ENCODE measurements around the gene TUBGCP6. TPM values are rescaled to one million over a fixed set of nuclear protein-coding genes. Genes with fewer than 3 reads are reported as not detected.

The TUBGCP6 gene
- total and polyA plus RNA-seq, 2 experiments from 2014 or later = 18.6 to 47.1 TPM

- peaks cover 4% of the 10 kb centered on the region; the same call in 1 of the 3 replicates for H3K36me3 Mint-ChIP-seq (ENCODE audit: low read depth)
- Histone ChIP-seq H3K4me2 (no peak overlapping the region), H3K79me2 (replicated peaks; ENCODE audit: insufficient read depth) (peaks cover 44% of the 10 kb centered on the region), H4K20me1 (replicated peaks; ENCODE audit: insufficient read depth) (peaks cover 16% of the 10 kb centered on the region; the same call in 1 of the 2 replicates), H3K4me1 (ENCODE audit: insufficient read depth) (peaks cover 10% of the 10 kb centered on the region), H2AFZ (no peak overlapping the region), H3K27ac (ENCODE audit: low read depth) (no peak overlapping the region), H3F3A (replicated peaks; ENCODE audit: low read depth) (0 out of 2 replicates have a peak, but pooled peaks cover 2% of the 10 kb centered on the region), H3K27me3 (ENCODE audit: insufficient read depth) (0 out of 2 replicates have a peak, but pooled peaks cover 4% of the 10 kb centered on the region), H3K9me2 (ENCODE audit: insufficient read depth) (no peaks in the 10 kb centered on the region), H3K36me3 (ENCODE audit: insufficient read depth) (no peaks in the 10 kb centered on the region), H3K4me3 (no peak overlapping the region)
- ATAC-seq (no peak), DNase-seq (ENCODE audit: low spot score) (no peak)
- H3K4me3 Mint-ChIP-seq = no peak overlapping the region
- H3K27ac Mint-ChIP-seq = no peak overlapping the region
- no peaks in the 10 kb centered on the region for H3K9me3 Mint-ChIP-seq
- peaks cover 17% of the 10 kb centered on the region for H3K4me1 Mint-ChIP-seq
- H3K27me3 Mint-ChIP-seq (ENCODE audit: insufficient read depth, low read depth, poor library complexity) = peaks cover 15% of the 10 kb centered on the region
- TF ChIP-seq NANOG (IDR thresholded peaks at IDR 0.05; ENCODE audit: borderline replicate concordance) (no peak), JUNB (IDR thresholded peaks at IDR 0.05; ENCODE audit: unreplicated experiment) (no peak), ZNF114 (CRISPR knock-in tag; IDR thresholded peaks at IDR 0.05) (no peak), POLR2AphosphoS5 (IDR thresholded peaks at IDR 0.05; ENCODE audit: low read depth) (no peak), ZNF331 (CRISPR knock-in tag; IDR thresholded peaks at IDR 0.05; ENCODE audit: low read depth) (no peak), CREB1 (CRISPR knock-in tag; IDR thresholded peaks at IDR 0.05; ENCODE audit: low read depth) (no peak), CTCF (conservative IDR thresholded peaks at IDR 0.05; ENCODE audit: low read depth in 2 of 2) (no peak), EZH2 (IDR thresholded peaks at IDR 0.05; ENCODE audit: low read depth, unreplicated experiment) (no peak), EZH2phosphoT487 (IDR thresholded peaks at IDR 0.05; ENCODE audit: unreplicated experiment) (no peak), REST (IDR thresholded peaks at IDR 0.05; ENCODE audit: unreplicated experiment) (no peak), STAT1 (IDR thresholded peaks at IDR 0.05; ENCODE audit: unreplicated experiment) (no peak), ZNF462 (CRISPR knock-in tag; IDR thresholded peaks at IDR 0.05) (no peak), ETS1 (IDR thresholded peaks at IDR 0.05) (no peak)
Observed at GRCh38 chr22:50189184-50189848, 55.5 kb downstream of the TUBGCP6 start.
